SK-N-SH (cell line): Measurements from ENCODE around the gene IGF2R. TPM values are rescaled to one million over a fixed set of nuclear protein-coding genes. Genes with fewer than 3 reads are reported as not detected.

Experiments used
- CTCF ChIA-PET: fragments of 300-600, 350-600 bp; formaldehyde crosslinking; extraction: SDS; loops from one replicate; lab custom pipeline; 2021; lab: Yijun Ruan, JAX
- POLR2A ChIA-PET: fragments of 350-600 bp; sonication (Branson Sonifier 250); formaldehyde crosslinking; extraction: SDS; loops from one replicate; lab custom pipeline; 2020; ENCODE audit warnings: antibody characterized with exemption, inconsistent platforms; lab: Yijun Ruan, JAX
- DNase-seq: peaks from one replicate; pipeline ENCODE4 v3.0.0; 2012
- H2AFZ ChIP-seq: fragments of 200-600 bp; sonication (generic); 2 replicates; pipeline ENCODE4 v1.8.1; 2016; ENCODE audit warnings: antibody characterized with exemption, mild to moderate bottlenecking, low read depth
- H3F3A ChIP-seq: fragments of 200-600 bp; sonication (generic); replicated peaks from 2 replicates; pipeline ENCODE3; 2016; ENCODE audit warnings: antibody characterized with exemption, mild to moderate bottlenecking; ENCODE audit not compliant: insufficient read depth
- H3K27ac ChIP-seq, 2 experiments: fragments of 200-500 bp in 1 of 2; fragments of 200-600 bp in 1 of 2; sonication (Bioruptor generic) in 1 of 2; sonication (generic), shearing (Covaris generic) in 1 of 2; 2 replicates each; pipeline versions ENCODE4 v1.5.1 to v1.6.1; 2014 to 2016; ENCODE audit warnings: low read depth in 2 of 2, inconsistent platforms in 1 of 2, low read length in 1 of 2, mild to moderate bottlenecking in 1 of 2, mixed read lengths in 1 of 2
- H3K27me3 ChIP-seq: fragments of 200-600 bp; sonication (generic), shearing (Covaris generic); 2 replicates; pipeline ENCODE4 v1.6.1; 2016; ENCODE audit warnings: mixed run types; ENCODE audit not compliant: insufficient read depth
- H3K36me3 ChIP-seq, 2 experiments: fragments of 200-500 bp in 1 of 2; fragments of 200-600 bp in 1 of 2; sonication (Bioruptor generic) in 1 of 2; sonication (generic) in 1 of 2; replicated peaks in 1 of 2; 2 replicates each; pipeline versions ENCODE3 to v1.5.1; 2014 to 2016; ENCODE audit warnings: low read length in 1 of 2, mild to moderate bottlenecking in 1 of 2; ENCODE audit not compliant: insufficient read depth in 2 of 2, control insufficient read depth in 1 of 2
- H3K4me1 ChIP-seq, 2 experiments: fragments of 200-500 bp in 1 of 2; fragments of 200-600 bp in 1 of 2; sonication (Bioruptor generic) in 1 of 2; sonication (generic), shearing (Covaris generic) in 1 of 2; 2 replicates each; pipeline versions ENCODE4 v1.5.1 to v1.6.1; 2014 to 2016; ENCODE audit warnings: low read depth in 1 of 2, low read length in 1 of 2, mixed run types in 1 of 2; ENCODE audit not compliant: insufficient read depth in 2 of 2, control insufficient read depth in 1 of 2
- H3K4me2 ChIP-seq: fragments of 200-600 bp; sonication (generic), shearing (Covaris generic); 2 replicates; pipeline ENCODE4 v1.6.1; 2017; ENCODE audit warnings: mixed run types
- H3K4me3 ChIP-seq, 2 experiments: fragments of 200-500 bp in 1 of 2; fragments of 200-600 bp in 1 of 2; sonication (Bioruptor generic) in 1 of 2; sonication (generic), shearing (Covaris generic) in 1 of 2; 2 replicates each; pipeline versions ENCODE4 v1.5.1 to v1.8.1; 2014 to 2016; ENCODE audit warnings: low read depth in 2 of 2, inconsistent platforms in 1 of 2, low read length in 1 of 2, mild to moderate bottlenecking in 1 of 2, mixed read lengths in 1 of 2, moderate library complexity in 1 of 2
- H3K79me2 ChIP-seq: fragments of 200-600 bp; sonication (generic); 2 replicates; pipeline ENCODE4 v1.8.1; 2017; ENCODE audit warnings: mild to moderate bottlenecking; ENCODE audit not compliant: insufficient read depth
- H3K9ac ChIP-seq: fragments of 200-600 bp; sonication (generic); 2 replicates; pipeline ENCODE4 v1.6.1; 2017; ENCODE audit warnings: mixed run types
- H3K9me2 ChIP-seq: fragments of 200-600 bp; sonication (generic); 2 replicates; pipeline ENCODE4 v1.6.1; 2017; ENCODE audit warnings: mixed run types
- H3K9me3 ChIP-seq: fragments of 200-600 bp; sonication (generic); 2 replicates; pipeline ENCODE4 v1.6.1; 2017; ENCODE audit warnings: mixed run types, mild to moderate bottlenecking, moderate library complexity
- H4K20me1 ChIP-seq: fragments of 200-600 bp; sonication (generic); 2 replicates; pipeline ENCODE4 v1.6.1; 2017; ENCODE audit warnings: mild to moderate bottlenecking, mixed run types; ENCODE audit not compliant: insufficient read depth
- CHD2 ChIP-seq: fragments of 150-350 bp; IDR thresholded peaks from 2 replicates; pipeline ENCODE4 v1.6.1; 2018; ENCODE audit warnings: low read length; ENCODE audit not compliant: partially characterized antibody
- FOXJ3 ChIP-seq: sonication (generic); formaldehyde crosslinking; IDR thresholded peaks from 2 replicates; pipeline ENCODE4 v1.5.1; 2020; ENCODE audit warnings: mild to moderate bottlenecking, missing genetic modification reagents
- GABPA ChIP-seq: IDR thresholded peaks from 2 replicates; pipeline ENCODE4 v1.4.0; 2012; ENCODE audit warnings: low read depth, mild to moderate bottlenecking
- GATA2 ChIP-seq: sonication (generic); formaldehyde crosslinking; IDR thresholded peaks from 2 replicates; pipeline ENCODE4 v1.5.0; 2020; ENCODE audit warnings: mild to moderate bottlenecking, missing genetic modification reagents
- JUND ChIP-seq: IDR thresholded peaks from 2 replicates; pipeline ENCODE4 v1.4.0; 2012
- MEF2A ChIP-seq: IDR thresholded peaks from 2 replicates; pipeline ENCODE4 v1.4.0; 2012; ENCODE audit warnings: low read depth, borderline replicate concordance
- RFX5 ChIP-seq: IDR thresholded peaks from 2 replicates; pipeline ENCODE4 v1.6.1; 2012; ENCODE audit warnings: mild to moderate bottlenecking, improper control_type of control experiment, low read length
- SIN3A ChIP-seq: IDR thresholded peaks from 2 replicates; pipeline ENCODE4 v1.6.1; 2012; ENCODE audit warnings: low read depth, mild to moderate bottlenecking, low read length, moderate library complexity, borderline replicate concordance
- SMC3 ChIP-seq: IDR thresholded peaks from 2 replicates; pipeline ENCODE4 v1.6.1; 2012; ENCODE audit warnings: low read depth, low read length, improper control_type of control experiment
- TAF1 ChIP-seq: IDR thresholded peaks from 2 replicates; pipeline ENCODE4 v1.6.1; 2012; ENCODE audit warnings: low read depth, mild to moderate bottlenecking, low read length, moderate library complexity, borderline replicate concordance
- YY1 ChIP-seq: IDR thresholded peaks from 2 replicates; pipeline ENCODE4 v1.4.0; 2012; ENCODE audit warnings: low read depth, mild to moderate bottlenecking
- WGBS: methylation state at CpG from one replicate; pipeline ENCODE4 v1.1.6; 2017; ENCODE audit warnings: low lambda C conversion rate; 5-methylcytosine and 5-hydroxymethylcytosine counted together
- polyA plus RNA-seq, 3 experiments: library from polyadenylated mRNA; depleted of rRNA; stranded (reverse); fragments of >200 nt; gene quantifications; 2 replicates each; pipeline ENCODE4 v1.2.3, GENCODE V29; 2012
- TF ChIP-seq, protein P1 (sequence below): IDR thresholded peaks from 2 replicates; pipeline ENCODE4 v1.4.0; 2012; ENCODE audit warnings: low read depth, borderline replicate concordance
- TF ChIP-seq, protein P2 (sequence below): fragments of 150-350 bp; IDR thresholded peaks from 2 replicates; pipeline ENCODE4 v1.6.1; 2017; ENCODE audit warnings: antibody characterized with exemption, low read length, low read depth, borderline replicate concordance
- TF ChIP-seq, protein P3 (sequence below): IDR thresholded peaks from 2 replicates; pipeline ENCODE4 v1.4.0; 2012; ENCODE audit warnings: low read depth, borderline replicate concordance
- TF ChIP-seq, protein P4 (sequence below): IDR thresholded peaks from 2 replicates; pipeline ENCODE4 v1.6.1; 2012; ENCODE audit warnings: mild to moderate bottlenecking, low read depth, low read length, moderate library complexity

The IGF2R gene
- polyA plus RNA-seq, 1 of the 3 experiments (the other 2 are of a cell fraction) = 45.0 TPM

DNA sequence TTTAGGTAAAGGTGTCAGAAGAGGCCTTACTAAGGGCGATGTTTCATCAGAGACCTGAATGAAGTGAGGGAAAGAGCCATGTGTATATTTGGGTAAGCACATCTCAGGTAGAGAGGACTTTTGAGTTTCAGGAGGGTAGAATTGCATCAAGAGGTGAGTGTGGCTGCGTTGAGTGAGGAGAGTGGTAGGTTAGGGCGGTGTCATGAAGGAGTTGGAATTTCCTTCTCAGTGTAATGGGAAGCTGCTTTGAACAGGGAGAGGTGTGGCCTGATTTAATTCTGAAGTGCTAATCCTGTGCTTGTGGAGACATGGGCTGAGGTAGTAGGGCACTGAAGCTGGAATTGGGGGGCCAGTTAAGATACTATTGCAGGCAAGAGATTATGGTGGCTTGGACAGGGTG is 53.9 kb downstream of the IGF2R start:
- 97% methylated on average over 3 of the region's 3 CpGs for WGBS
- no peaks in the 10 kb centered on the region for H4K20me1 ChIP-seq
- no peak overlapping the region for H3K4me3 ChIP-seq
- H3K27me3 ChIP-seq = no peaks in the 10 kb centered on the region
- no peak overlapping the region for H3K4me2 ChIP-seq
- TF ChIP-seq, protein P1, sequence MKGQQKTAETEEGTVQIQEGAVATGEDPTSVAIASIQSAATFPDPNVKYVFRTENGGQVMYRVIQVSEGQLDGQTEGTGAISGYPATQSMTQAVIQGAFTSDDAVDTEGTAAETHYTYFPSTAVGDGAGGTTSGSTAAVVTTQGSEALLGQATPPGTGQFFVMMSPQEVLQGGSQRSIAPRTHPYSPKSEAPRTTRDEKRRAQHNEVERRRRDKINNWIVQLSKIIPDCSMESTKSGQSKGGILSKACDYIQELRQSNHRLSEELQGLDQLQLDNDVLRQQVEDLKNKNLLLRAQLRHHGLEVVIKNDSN = no peak
- TF ChIP-seq CHD2 (no peak), FOXJ3 (CRISPR knock-in tag) (no peak), GABPA (no peak), YY1 (no peak), GATA2 (CRISPR knock-in tag) (no peak), JUND (no peak), SIN3A (no peak), MEF2A (no peak), RFX5 (no peak), SMC3 (no peak), TAF1 (no peak)
- TF ChIP-seq, protein P2, sequence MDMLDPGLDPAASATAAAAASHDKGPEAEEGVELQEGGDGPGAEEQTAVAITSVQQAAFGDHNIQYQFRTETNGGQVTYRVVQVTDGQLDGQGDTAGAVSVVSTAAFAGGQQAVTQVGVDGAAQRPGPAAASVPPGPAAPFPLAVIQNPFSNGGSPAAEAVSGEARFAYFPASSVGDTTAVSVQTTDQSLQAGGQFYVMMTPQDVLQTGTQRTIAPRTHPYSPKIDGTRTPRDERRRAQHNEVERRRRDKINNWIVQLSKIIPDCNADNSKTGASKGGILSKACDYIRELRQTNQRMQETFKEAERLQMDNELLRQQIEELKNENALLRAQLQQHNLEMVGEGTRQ = no peak
- TF ChIP-seq, protein P3, sequence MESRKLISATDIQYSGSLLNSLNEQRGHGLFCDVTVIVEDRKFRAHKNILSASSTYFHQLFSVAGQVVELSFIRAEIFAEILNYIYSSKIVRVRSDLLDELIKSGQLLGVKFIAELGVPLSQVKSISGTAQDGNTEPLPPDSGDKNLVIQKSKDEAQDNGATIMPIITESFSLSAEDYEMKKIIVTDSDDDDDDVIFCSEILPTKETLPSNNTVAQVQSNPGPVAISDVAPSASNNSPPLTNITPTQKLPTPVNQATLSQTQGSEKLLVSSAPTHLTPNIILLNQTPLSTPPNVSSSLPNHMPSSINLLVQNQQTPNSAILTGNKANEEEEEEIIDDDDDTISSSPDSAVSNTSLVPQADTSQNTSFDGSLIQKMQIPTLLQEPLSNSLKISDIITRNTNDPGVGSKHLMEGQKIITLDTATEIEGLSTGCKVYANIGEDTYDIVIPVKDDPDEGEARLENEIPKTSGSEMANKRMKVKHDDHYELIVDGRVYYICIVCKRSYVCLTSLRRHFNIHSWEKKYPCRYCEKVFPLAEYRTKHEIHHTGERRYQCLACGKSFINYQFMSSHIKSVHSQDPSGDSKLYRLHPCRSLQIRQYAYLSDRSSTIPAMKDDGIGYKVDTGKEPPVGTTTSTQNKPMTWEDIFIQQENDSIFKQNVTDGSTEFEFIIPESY = no peak
- TF ChIP-seq, protein P4, sequence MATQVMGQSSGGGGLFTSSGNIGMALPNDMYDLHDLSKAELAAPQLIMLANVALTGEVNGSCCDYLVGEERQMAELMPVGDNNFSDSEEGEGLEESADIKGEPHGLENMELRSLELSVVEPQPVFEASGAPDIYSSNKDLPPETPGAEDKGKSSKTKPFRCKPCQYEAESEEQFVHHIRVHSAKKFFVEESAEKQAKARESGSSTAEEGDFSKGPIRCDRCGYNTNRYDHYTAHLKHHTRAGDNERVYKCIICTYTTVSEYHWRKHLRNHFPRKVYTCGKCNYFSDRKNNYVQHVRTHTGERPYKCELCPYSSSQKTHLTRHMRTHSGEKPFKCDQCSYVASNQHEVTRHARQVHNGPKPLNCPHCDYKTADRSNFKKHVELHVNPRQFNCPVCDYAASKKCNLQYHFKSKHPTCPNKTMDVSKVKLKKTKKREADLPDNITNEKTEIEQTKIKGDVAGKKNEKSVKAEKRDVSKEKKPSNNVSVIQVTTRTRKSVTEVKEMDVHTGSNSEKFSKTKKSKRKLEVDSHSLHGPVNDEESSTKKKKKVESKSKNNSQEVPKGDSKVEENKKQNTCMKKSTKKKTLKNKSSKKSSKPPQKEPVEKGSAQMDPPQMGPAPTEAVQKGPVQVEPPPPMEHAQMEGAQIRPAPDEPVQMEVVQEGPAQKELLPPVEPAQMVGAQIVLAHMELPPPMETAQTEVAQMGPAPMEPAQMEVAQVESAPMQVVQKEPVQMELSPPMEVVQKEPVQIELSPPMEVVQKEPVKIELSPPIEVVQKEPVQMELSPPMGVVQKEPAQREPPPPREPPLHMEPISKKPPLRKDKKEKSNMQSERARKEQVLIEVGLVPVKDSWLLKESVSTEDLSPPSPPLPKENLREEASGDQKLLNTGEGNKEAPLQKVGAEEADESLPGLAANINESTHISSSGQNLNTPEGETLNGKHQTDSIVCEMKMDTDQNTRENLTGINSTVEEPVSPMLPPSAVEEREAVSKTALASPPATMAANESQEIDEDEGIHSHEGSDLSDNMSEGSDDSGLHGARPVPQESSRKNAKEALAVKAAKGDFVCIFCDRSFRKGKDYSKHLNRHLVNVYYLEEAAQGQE = no peak
- H3K9me3 ChIP-seq = no peaks in the 10 kb centered on the region
- no peaks in the 10 kb centered on the region for H3F3A ChIP-seq
- H3K9me2 ChIP-seq = no peaks in the 10 kb centered on the region
- peaks cover 0 to 35% of the 10 kb centered on the region in 2 experiments for H3K36me3 ChIP-seq
- no peak overlapping the region for H2AFZ ChIP-seq
- no peaks in the 10 kb centered on the region for H3K4me1 ChIP-seq
- DNase-seq = no peak
- ChIA-PET POLR2A (no interaction called here), CTCF (no interaction called here)
- no peak overlapping the region for H3K27ac ChIP-seq
- no peak overlapping the region for H3K9ac ChIP-seq
- no peaks in the 10 kb centered on the region for H3K79me2 ChIP-seq
